ENCODE measurements around the gene EIF3K.

DNA sequence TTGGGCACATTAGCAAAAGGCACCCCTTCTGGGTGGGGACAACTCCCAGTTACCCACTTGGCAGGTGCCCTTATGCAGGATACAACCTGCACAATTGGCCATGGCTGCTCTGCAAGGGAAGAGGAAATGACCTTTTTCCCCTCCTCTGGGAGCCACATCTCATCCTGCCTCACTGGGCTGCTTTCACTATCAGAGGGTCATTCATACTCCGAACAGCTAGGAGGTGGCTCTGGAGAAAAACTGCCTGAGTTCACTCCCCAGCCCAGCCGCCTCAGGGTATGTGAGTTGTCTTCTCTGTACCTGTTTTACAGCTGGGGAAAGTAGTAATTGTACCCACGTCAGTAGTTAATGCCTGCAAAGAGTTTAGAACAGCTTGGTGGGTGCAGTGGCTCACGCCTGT, 21.4 kb downstream of the EIF3K start:
- TF ChIP-seq, protein P1, sequence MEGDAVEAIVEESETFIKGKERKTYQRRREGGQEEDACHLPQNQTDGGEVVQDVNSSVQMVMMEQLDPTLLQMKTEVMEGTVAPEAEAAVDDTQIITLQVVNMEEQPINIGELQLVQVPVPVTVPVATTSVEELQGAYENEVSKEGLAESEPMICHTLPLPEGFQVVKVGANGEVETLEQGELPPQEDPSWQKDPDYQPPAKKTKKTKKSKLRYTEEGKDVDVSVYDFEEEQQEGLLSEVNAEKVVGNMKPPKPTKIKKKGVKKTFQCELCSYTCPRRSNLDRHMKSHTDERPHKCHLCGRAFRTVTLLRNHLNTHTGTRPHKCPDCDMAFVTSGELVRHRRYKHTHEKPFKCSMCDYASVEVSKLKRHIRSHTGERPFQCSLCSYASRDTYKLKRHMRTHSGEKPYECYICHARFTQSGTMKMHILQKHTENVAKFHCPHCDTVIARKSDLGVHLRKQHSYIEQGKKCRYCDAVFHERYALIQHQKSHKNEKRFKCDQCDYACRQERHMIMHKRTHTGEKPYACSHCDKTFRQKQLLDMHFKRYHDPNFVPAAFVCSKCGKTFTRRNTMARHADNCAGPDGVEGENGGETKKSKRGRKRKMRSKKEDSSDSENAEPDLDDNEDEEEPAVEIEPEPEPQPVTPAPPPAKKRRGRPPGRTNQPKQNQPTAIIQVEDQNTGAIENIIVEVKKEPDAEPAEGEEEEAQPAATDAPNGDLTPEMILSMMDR (conservative IDR thresholded peaks at IDR 0.05; ENCODE audit: low read depth, low read length) = no peak
- no peak for TF ChIP-seq EZH2 (IDR thresholded peaks at IDR 0.05; ENCODE audit: low read length, unreplicated experiment)
- TF ChIP-seq EZH2phosphoT487 (IDR thresholded peaks at IDR 0.05; ENCODE audit: borderline replicate concordance, low read length) = no peak

Measured in PC-3 (cell line).